Nephron (organoid): Measurements from ENCODE around the gene PRF1.

Source experiments
- H3K27ac Mint-ChIP-seq, 3 experiments: 2 replicates each; pipeline ENCODE4 v1.8.0; 2020; ENCODE audit warnings: mixed read lengths in 3 of 3, mild to moderate bottlenecking in 2 of 3, moderate library complexity in 1 of 3
- H3K27me3 Mint-ChIP-seq: 2 replicates; pipeline ENCODE4 v1.8.0; 2021; ENCODE audit warnings: low read depth, mild to moderate bottlenecking, moderate library complexity, mixed read lengths
- H3K36me3 Mint-ChIP-seq: 2 replicates; pipeline ENCODE4 v1.8.0; 2020; ENCODE audit warnings: low read depth, mixed read lengths
- H3K4me1 Mint-ChIP-seq: 2 replicates; pipeline ENCODE4 v1.8.0; 2020; ENCODE audit warnings: mixed read lengths
- H3K4me3 Mint-ChIP-seq, 3 experiments: 2 replicates each; pipeline ENCODE4 v1.8.0; 2020; ENCODE audit warnings: mild to moderate bottlenecking in 3 of 3, mixed read lengths in 3 of 3, moderate library complexity in 2 of 3
- H3K9me3 Mint-ChIP-seq: 2 replicates; pipeline ENCODE4 v1.8.0; 2020; ENCODE audit warnings: mixed read lengths
- CTCF ChIP-seq, 3 experiments: fragments of 200-600 bp; sonication (generic); IDR thresholded peaks; one replicate each; pipeline ENCODE4 v1.5.0; 2021; ENCODE audit warnings: antibody characterized with exemption in 3 of 3; ENCODE audit not compliant: unreplicated experiment in 3 of 3

The PRF1 gene

GRCh38 chr10:70619271-70620019, 16.9 kb upstream of the PRF1 start:
- Mint-ChIP-seq H3K27ac (no peak overlapping the region), H3K4me1 (peaks cover 10% of the 10 kb centered on the region), H3K27me3 (no peaks in the 10 kb centered on the region), H3K4me3 (no peak overlapping the region), H3K36me3 (no peaks in the 10 kb centered on the region), H3K9me3 (peaks cover 37% of the 10 kb centered on the region)
- no peak for TF ChIP-seq CTCF (IDR thresholded peaks at IDR 0.05; ENCODE audit: unreplicated experiment in 3 of 3)

- Mint-ChIP-seq H3K4me1 (peaks cover 5% of the 10 kb centered on the region), H3K4me3 (no peak overlapping the region), H3K27me3 (no peaks in the 10 kb centered on the region), H3K36me3 (no peaks in the 10 kb centered on the region), H3K27ac (no peak overlapping the region), H3K9me3 (peaks cover 37% of the 10 kb centered on the region)
- TF ChIP-seq CTCF (IDR thresholded peaks at IDR 0.05; ENCODE audit: unreplicated experiment in 3 of 3), result no peak
Measured at GRCh38 chr10:70618663-70619062, 16.1 kb upstream of the PRF1 start.

- Mint-ChIP-seq H3K27ac (peak overlapping the region in 1 of 3 experiments; percentile 13), H3K4me3 (no peak overlapping the region), H3K36me3 (no peaks in the 10 kb centered on the region), H3K27me3 (no peaks in the 10 kb centered on the region), H3K4me1 (peaks cover 5% of the 10 kb centered on the region), H3K9me3 (peaks cover 37% of the 10 kb centered on the region)
- TF ChIP-seq CTCF (IDR thresholded peaks at IDR 0.05; ENCODE audit: unreplicated experiment in 3 of 3), result no peak
Measured at GRCh38 chr10:70617798-70618568, 15.4 kb upstream of the PRF1 start.

GRCh38 chr10:70616761-70617160, 14.2 kb upstream of the PRF1 start:
- H3K4me1 Mint-ChIP-seq, result peaks cover 5% of the 10 kb centered on the region
- H3K4me3 Mint-ChIP-seq, result no peak overlapping the region
- no peak overlapping the region for H3K27ac Mint-ChIP-seq
- no peaks in the 10 kb centered on the region for H3K27me3 Mint-ChIP-seq
- TF ChIP-seq CTCF (IDR thresholded peaks at IDR 0.05; ENCODE audit: unreplicated experiment in 3 of 3), result no peak
- no peaks in the 10 kb centered on the region for H3K36me3 Mint-ChIP-seq
- peaks cover 37% of the 10 kb centered on the region for H3K9me3 Mint-ChIP-seq

- no peaks in the 10 kb centered on the region for H3K27me3 Mint-ChIP-seq
- no peak overlapping the region for H3K4me3 Mint-ChIP-seq
- no peaks in the 10 kb centered on the region for H3K36me3 Mint-ChIP-seq
- no peak for TF ChIP-seq CTCF (IDR thresholded peaks at IDR 0.05; ENCODE audit: unreplicated experiment in 3 of 3)
- H3K4me1 Mint-ChIP-seq, result peaks cover 5% of the 10 kb centered on the region
- H3K27ac Mint-ChIP-seq, result no peak overlapping the region
- H3K9me3 Mint-ChIP-seq, result peaks cover 35% of the 10 kb centered on the region
Measured at GRCh38 chr10:70615784-70616522, 13.4 kb upstream of the PRF1 start.
